NCI-H2227 (cell line): ENCODE measurements around the gene ARFGAP3.
"Not testable (repeated sequence)": the region's sequence is repeated elsewhere in the genome, so short reads cannot be mapped to it uniquely, and the experiment has no call there.

ENCODE experiments used
- DNase-seq: peaks from one replicate; lab custom pipeline; 2025; ENCODE audit not compliant: unreplicated experiment; lab: John Stamatoyannopoulos, UW

The ARFGAP3 gene

GRCh38 chr22:42799061-42799460, 58.0 kb downstream of the ARFGAP3 start:
- no peak for DNase-seq

GRCh38 chr22:42797011-42797410, 60.1 kb downstream of the ARFGAP3 start:
- no peak for DNase-seq

GRCh38 chr22:42796081-42796480, 61.0 kb downstream of the ARFGAP3 start:
- no peak for DNase-seq

- no peak for DNase-seq
Measured at GRCh38 chr22:42794551-42795510, 62.2 kb downstream of the ARFGAP3 start.

GRCh38 chr22:42793848-42794405, 63.1 kb downstream of the ARFGAP3 start:
- no peak for DNase-seq

GRCh38 chr22:42792909-42793847, 63.9 kb downstream of the ARFGAP3 start:
- DNase-seq = no peak

GRCh38 chr22:42792453-42792908, 64.6 kb downstream of the ARFGAP3 start:
- no peak for DNase-seq

- DNase-seq = no peak
Measured at GRCh38 chr22:42791721-42792452, 65.2 kb downstream of the ARFGAP3 start.

GRCh38 chr22:42788466-42788865, 68.6 kb downstream of the ARFGAP3 start:
- no peak for DNase-seq

- no peak for DNase-seq
Measured at GRCh38 chr22:42788021-42788420, 69.1 kb downstream of the ARFGAP3 start.

- DNase-seq = no peak
Measured at GRCh38 chr22:42787357-42787736, 69.7 kb downstream of the ARFGAP3 start.

GRCh38 chr22:42786606-42787356, 70.3 kb downstream of the ARFGAP3 start:
- DNase-seq = no peak

- no peak for DNase-seq
Measured at GRCh38 chr22:42785706-42786499, 71.2 kb downstream of the ARFGAP3 start.

- DNase-seq = not testable (repeated sequence)
Measured at GRCh38 chr22:42782306-42782705, 74.8 kb downstream of the ARFGAP3 start.

- DNase-seq = peak; percentile 74
Measured at GRCh38 chr22:42780070-42780540, 77.0 kb downstream of the ARFGAP3 start.

GRCh38 chr22:42777126-42777525, 79.9 kb downstream of the ARFGAP3 start:
- no peak for DNase-seq

- DNase-seq = peak; percentile 14
Measured at GRCh38 chr22:42773167-42773566, 83.9 kb downstream of the ARFGAP3 start.

- no peak for DNase-seq
Measured at GRCh38 chr22:42772647-42773046, 84.4 kb downstream of the ARFGAP3 start.
